ENCODE measurements around the gene SNAI3. TPM values are rescaled to one million over a fixed set of nuclear protein-coding genes. Genes with fewer than 3 reads are reported as not detected.

The SNAI3 gene
- total RNA-seq, 4 donors from 2014 or later, result 1.2 to 2.2 (median 1.6) TPM

GRCh38 chr16:88645455-88645854 lies 40.9 kb downstream of the SNAI3 start:
- no peak overlapping the region for H3K27ac ChIP-seq
- H3K27me3 ChIP-seq, result peaks cover 3 to 8% (median 6%) of the 10 kb centered on the region in 3 donors
- no peaks in the 10 kb centered on the region for H3K36me3 ChIP-seq
- DNase-seq (no peak), ATAC-seq (no peak)
- no peaks in the 10 kb centered on the region for H3K4me1 ChIP-seq
- TF ChIP-seq POLR2A (IDR thresholded peaks at IDR 0.05), result no peak
- TF ChIP-seq CTCF (IDR thresholded peaks at IDR 0.05 in 4 of 5, conservative IDR thresholded peaks at IDR 0.05 in 1 of 5), result no peak
- in situ Hi-C loops (cut with MboI; ENCODE audit: low sequenced_read_pairs in 4 of 4) (no loop called here), intact Hi-C loops (cut with DNase I; ENCODE audit: low total_unique reads) (no loop called here)
- H3K9me3 ChIP-seq, result no peaks in the 10 kb centered on the region
- H3K4me3 ChIP-seq, result no peak overlapping the region

- ATAC-seq (no peak), DNase-seq (no peak)
- H3K9me3 ChIP-seq, result no peaks in the 10 kb centered on the region
- no peaks in the 10 kb centered on the region for H3K36me3 ChIP-seq
- no peaks in the 10 kb centered on the region for H3K4me1 ChIP-seq
- H3K4me3 ChIP-seq, result no peak overlapping the region
- TF ChIP-seq POLR2A (IDR thresholded peaks at IDR 0.05), result no peak
- TF ChIP-seq CTCF (IDR thresholded peaks at IDR 0.05 in 4 of 5, conservative IDR thresholded peaks at IDR 0.05 in 1 of 5), result no peak
- intact Hi-C loops (cut with DNase I; ENCODE audit: low total_unique reads), result no loop called here
- no peak overlapping the region for H3K27ac ChIP-seq
- H3K27me3 ChIP-seq, result peaks cover 20 to 27% (median 24%) of the 10 kb centered on the region in 3 donors
- in situ Hi-C loops (cut with MboI; ENCODE audit: low sequenced_read_pairs in 4 of 4), result no loop called here
Observed at GRCh38 chr16:88643644-88643932, 42.7 kb downstream of the SNAI3 start.

GRCh38 chr16:88642881-88643643 lies 43.2 kb downstream of the SNAI3 start:
- H3K36me3 ChIP-seq, result no peaks in the 10 kb centered on the region
- in situ Hi-C loops (cut with MboI; ENCODE audit: low sequenced_read_pairs in 4 of 4) (no loop called here), intact Hi-C loops (cut with DNase I; ENCODE audit: low total_unique reads) (no loop called here)
- H3K4me1 ChIP-seq, result no peaks in the 10 kb centered on the region
- ATAC-seq, result no peak
- H3K4me3 ChIP-seq, result no peak overlapping the region
- TF ChIP-seq CTCF (IDR thresholded peaks at IDR 0.05 in 4 of 5, conservative IDR thresholded peaks at IDR 0.05 in 1 of 5) (no peak), POLR2A (IDR thresholded peaks at IDR 0.05) (no peak)
- peaks cover 26 to 32% (median 28%) of the 10 kb centered on the region in 3 donors for H3K27me3 ChIP-seq
- no peak overlapping the region for H3K27ac ChIP-seq
- no peak for DNase-seq
- no peaks in the 10 kb centered on the region for H3K9me3 ChIP-seq

DNA sequence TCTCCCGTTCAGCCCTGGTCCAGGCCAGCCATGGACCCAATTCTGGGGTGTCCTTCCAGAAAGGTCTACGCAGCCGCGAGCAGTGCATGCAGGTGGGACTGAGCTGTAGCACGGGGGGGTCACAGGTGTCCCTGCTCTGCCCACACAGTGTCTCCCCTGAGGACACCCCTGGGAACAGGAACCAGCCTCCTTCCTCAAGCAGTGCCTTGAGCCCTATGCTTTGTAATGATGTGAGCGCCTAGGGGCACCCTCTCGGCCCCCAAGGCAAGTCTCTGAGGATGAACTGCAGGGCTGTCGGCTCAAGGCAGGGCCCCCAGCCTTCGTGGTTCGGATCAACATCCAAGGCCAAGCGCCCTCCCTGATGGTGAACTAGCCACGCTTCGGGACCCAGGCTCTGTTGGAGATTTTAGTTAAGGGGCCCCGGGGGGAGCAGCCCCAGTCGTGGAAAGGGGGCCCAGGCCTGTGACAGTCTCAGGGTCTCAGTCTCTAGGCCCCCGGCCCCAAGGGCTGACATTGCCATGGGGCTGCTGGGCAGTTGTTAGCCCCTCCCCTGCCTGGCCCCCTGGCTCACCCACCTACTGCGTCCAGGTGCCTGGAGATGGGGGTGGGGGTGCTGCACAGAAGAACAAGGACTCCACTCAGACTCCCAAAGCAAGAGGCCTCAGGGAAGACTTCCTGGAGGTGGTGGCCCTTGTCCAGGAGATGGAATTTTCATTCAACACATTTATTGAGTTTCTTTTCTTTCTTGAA lies 45.6 kb downstream of the SNAI3 start:
- no peak for DNase-seq
- no peak for ATAC-seq
- in situ Hi-C loops (cut with MboI; ENCODE audit: low sequenced_read_pairs in 4 of 4) (no loop called here), intact Hi-C loops (cut with DNase I; ENCODE audit: low total_unique reads) (no loop called here)
- Histone ChIP-seq H3K4me1 (no peaks in the 10 kb centered on the region), H3K27me3 (peaks cover 30 to 40% (median 37%) of the 10 kb centered on the region in 3 donors), H3K9me3 (no peaks in the 10 kb centered on the region), H3K36me3 (no peaks in the 10 kb centered on the region), H3K27ac (no peak overlapping the region), H3K4me3 (no peak overlapping the region)
- TF ChIP-seq POLR2A (IDR thresholded peaks at IDR 0.05) (no peak), CTCF (IDR thresholded peaks at IDR 0.05 in 4 of 5, conservative IDR thresholded peaks at IDR 0.05 in 1 of 5) (no peak)

Data from gastrocnemius medialis (tissue), 4 donors.